Fibroblast of peridontal ligament (primary cell): ENCODE results near the gene PRKCA.

Experiments
- DNase-seq: peaks from one replicate; pipeline ENCODE4 v3.0.0-alpha.2; 2010; ENCODE audit errors: extremely low read depth

The PRKCA gene

GRCh38 chr17:66738301-66738700 is 435.9 kb downstream of the PRKCA start:
- no peak for DNase-seq

- DNase-seq: no peak
Measured at GRCh38 chr17:66739553-66739952, 437.1 kb downstream of the PRKCA start.

DNA sequence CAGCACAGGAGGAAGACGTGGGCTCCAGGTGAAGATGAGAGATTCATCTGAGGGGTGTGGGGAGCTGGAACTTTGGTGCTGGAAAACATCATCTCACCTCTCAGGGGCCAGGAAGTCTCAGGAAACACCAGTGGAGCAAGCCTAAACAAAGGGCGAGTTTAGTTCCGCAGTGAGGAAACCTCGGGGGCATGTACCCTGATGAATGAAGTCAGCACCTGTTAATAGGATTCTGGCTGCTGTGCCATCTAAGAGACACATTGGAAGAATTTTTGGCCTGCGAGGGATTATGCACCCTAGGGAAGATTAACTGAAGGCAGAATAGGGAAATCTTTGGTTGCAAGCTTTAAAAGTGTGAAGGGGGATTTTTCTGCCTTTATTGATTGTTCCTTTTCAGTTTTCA is 437.8 kb downstream of the PRKCA start:
- DNase-seq: no peak

DNA sequence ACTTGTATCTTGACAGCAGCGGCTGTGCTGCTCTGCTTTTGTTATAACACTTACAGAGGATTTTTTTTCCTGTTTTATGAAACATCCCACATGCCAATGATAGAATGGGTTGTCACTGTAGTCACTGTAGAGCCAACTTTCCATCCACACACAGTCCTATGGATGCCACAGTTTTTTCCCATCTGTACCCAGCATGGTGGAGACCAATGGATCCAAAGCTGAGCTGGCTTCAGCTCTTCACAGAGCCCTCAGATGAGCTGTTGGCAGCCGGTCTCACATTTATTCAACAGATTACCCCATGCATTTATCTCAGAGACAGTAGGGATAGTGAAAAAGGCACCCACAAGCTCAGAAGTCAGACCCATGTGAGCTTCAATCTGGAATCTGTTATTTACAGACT is 441.1 kb downstream of the PRKCA start:
- no peak for DNase-seq

DNA sequence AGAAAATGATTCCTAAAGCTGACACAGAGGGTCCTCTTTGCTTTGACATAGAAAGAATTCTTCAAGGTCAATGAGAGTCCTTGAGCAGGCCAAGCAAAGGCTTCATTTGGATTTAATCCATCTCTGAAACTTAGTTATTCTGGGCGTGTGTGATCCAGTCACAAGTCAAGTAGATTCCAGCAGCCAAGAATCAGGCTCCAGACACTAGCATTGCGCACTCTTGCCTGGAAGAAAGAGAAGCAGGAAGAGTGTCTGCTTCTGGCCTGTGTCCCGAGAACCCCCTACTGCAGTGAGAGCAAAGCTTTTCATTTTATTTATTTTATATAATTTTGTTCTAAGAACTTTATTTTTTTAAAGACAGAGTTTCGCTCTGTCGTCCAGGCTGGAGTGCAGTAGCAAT is 444.3 kb downstream of the PRKCA start:
- DNase-seq: peak; percentile 25

DNA sequence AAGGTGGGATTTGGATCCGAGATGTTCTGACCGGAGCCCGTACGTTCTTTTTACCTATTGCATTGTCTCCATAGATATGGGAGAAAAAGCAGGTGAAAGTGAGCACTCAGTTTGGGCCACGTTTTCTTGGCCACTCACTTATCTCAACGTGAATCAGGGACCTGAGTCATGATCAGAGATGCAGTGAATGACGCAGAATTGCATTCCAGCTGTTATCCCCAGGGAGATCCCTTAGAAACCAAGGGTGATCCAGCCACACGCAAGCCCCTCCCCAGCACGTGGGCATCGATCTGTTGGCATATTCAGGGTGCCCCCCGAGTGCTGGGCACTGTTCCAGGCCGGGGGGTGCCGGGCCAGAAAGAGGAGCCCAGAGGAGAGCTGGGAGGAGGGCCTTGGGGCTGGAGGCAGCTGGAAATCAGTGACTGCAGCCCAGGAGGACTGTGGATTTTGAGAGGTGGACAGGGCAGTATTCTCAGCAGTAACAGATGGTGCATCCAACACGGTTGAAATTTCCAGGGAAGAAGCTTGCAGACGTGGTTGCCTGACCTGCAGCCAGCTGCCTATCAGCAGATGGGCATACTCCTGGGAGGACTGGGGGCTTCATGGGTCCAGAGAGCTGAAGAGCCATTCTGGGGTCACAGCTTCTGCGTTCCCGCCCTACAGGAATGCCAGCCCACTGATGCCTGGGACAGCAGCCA is 445.3 kb downstream of the PRKCA start:
- DNase-seq: peak; percentile 89

DNA sequence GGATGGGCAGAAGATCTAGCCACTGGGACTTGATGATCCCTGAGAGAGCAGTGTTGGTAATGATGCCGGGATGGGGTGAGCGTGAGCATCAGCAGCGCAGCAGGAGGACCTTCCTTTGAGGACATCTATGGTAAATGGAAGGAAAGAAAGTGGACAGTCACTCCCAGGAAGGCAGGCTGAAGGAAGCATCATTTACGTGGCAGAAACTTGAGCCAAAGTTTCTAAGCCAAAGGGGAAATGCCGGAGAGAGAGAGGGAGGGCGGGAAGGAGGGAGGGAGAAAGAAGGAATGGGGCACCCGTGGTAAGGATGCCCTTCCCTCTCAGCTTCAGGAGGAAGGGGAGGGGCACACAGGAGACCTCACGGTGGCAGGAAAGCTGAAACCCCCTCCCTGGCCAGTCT is 446.2 kb downstream of the PRKCA start:
- DNase-seq: no peak

- no peak for DNase-seq
Measured at GRCh38 chr17:66749217-66749832, 446.9 kb downstream of the PRKCA start.

DNA sequence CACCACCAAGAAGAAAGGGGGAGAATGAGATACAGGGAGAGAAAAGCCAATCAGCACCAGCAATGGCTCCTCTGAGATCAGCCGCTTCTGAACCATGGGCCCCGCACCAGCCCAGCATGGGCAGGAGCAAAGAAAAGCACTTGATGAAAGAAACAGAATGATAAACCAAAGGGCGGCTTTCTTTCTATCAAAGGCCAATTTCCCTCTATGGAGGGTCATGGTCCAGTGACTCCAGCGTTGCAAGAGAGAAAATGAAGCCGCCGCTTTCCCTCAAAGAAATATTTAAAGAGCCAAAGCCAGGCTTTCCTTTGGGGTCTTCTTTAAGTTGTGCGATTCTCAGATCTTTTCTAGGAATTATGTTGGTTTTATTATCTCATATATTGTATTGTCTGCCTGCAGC is 447.7 kb downstream of the PRKCA start:
- no peak for DNase-seq

DNA sequence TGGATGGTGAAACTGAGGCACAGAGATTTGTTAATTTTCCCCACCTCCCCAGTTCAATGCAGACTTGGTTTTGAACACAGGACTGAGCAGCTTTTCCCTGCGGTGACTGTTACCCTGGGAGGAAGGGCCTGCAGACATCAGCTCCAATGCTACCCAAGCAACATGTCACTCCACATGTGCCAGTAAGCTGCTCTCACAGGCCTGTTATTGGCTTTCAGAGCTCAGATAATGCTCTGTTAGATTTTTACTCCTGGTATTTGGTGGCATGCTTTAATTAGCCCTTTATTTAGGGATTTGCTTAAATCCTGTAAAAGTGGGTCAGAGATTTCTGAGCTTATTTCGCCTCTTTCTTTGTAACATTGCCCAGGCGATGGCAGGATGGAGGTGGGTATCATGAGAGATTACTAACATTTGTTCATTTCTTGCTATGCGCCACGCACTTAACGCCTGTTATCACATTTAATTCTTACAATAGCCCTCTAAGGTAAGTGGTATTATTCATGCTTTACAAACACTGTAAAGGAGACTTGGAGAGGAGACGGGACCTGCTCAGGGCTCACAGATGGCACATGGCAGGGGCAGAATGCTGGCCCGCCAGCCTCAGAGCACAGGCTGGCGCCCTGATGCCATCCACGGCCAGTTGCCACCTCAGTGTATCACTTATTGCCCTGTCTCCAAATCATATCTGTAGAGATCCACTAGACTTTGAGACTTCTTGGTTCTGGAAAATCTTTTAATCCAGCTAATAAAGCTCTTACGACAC is 448.5 kb downstream of the PRKCA start:
- no peak for DNase-seq

DNA sequence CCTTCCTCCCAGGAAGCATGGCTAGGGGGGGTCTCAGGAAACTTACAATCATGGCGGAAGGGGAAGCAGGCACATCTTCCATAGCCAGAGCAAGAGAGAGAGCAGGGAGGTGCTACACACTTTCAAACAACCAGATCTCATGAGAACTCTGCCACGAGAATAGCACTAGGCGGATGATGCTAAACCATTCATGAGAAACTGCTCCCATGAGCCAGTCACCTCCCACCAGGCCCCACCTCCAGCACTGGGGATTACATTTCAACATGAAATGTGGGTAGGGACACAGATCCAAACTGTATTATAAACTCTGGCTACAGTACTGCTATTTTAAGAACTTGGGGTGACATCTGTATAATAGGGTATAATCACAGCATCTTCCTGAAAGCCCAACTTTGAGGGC is 449.4 kb downstream of the PRKCA start:
- peak; percentile 22 for DNase-seq

- no peak for DNase-seq
Measured at GRCh38 chr17:66752411-66752810, 450.0 kb downstream of the PRKCA start.

DNA sequence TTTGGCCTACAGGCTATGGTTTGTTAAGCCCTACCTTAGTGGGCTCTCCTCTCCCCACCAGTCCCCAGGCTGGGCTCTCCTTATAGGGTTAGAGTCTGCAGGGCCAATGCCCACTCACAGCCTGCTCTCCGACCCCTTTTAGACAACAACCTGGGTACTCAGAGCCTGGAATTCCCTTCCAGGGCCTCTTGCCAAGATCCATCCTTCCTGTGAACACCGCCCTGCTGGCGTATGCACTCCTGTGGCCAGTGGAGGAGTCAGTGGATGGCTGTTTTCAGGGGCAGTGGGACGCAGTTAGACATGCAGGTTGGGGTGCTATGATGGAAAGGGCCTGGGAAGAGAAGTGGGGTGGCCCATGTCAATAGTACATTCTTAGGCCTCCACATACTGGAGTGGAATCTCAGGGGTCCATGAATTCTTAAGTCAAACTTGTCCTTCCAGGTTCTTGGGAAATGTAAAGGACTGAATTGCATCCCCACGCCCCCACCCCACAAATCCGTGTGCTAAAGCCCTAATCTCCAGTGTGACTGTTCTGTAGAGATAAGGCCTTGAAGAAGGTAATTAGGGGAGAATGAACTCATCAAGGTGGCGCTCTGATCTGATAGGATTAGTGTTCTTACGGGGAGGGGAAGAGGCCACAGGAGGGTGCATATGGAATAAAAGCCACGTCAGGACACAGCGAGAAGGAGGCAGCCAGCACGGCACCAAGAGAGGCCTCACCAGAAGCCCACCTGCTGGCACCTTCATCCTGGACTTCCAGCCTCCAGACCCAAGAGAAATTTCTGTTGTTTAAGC is 450.9 kb downstream of the PRKCA start:
- DNase-seq: no peak

DNA sequence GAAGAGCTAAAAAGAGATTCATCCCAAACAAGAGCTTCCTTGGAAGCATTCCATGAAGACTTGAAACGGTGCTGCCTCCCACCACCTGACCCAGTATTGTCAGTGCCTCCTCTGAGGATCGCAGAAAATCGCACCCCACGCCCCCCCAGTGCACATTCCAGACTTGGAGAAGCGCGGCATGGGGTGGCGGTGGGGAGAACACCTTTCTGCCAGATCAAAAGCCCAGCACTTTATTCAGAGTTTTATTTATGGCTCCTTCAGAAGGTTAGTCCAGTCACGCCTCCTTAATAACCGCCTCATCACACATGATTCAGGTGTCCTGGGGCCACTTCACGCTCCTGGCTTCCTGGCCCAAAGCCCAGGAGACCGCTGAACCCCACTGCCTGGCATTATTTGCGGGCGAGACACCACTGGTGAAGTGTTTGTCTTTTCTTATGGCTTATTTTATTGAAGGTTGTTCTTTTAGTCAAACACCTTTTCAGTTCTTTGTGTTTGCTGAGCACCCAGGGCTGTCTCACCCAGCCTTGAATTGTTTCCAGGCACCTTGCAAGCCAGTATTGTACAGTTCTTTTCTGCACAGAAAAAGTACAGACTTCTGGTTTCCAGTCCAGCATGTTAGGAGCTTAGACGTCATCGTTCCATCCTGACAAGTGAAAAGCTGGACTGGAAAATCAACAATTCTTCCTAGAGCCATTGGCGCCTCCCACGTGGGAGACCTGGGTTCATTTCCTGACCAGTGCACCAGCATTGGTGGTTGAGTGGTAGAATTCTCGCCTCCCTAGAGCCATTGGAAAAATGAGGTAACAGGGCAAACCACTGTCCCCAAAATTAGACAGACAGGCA is 452.9 kb downstream of the PRKCA start:
- no peak for DNase-seq

GRCh38 chr17:66755944-66756290 is 453.5 kb downstream of the PRKCA start:
- no peak for DNase-seq

GRCh38 chr17:66760324-66760723 is 457.9 kb downstream of the PRKCA start:
- no peak for DNase-seq

- DNase-seq: no peak
Measured at GRCh38 chr17:66762276-66762675, 459.9 kb downstream of the PRKCA start.

DNA sequence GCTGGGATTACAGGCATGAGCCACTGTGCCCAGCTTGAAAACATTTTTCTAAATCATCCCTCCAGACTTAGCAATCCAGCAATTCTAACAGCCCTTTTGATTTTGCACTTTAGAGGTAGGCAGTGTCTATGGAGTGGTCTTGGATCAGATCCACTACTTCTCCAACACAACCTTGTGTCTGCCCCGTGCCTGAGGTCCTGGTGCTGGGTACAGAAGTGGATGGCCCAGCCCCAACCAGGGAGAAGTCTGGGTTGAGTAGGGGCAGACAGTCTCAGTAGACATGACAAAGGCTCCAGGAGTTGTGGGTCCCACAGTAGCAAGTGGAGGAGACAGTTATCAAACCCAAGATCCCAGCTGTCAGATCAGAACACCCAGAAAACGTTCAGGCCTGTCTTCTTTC is 460.6 kb downstream of the PRKCA start:
- no peak for DNase-seq

DNA sequence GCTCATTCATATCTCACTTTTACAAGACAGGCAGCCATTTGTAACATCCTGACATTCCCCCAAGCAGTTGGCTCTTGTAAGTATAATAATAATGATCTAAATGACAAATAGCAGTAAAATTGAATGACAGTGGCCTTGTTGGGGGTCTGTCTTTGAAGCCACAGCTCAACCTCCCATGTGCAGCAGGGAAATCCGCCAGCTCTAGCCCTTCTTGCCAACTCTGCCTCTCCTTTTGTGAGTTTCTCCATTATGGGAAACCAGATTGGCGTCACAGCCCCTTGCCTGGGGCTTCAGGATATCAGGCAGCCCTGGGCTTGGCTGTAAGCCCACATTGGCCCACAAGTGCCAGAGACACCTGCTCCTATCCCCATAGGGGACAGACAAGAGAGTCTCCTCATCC is 462.1 kb downstream of the PRKCA start:
- no peak for DNase-seq

GRCh38 chr17:66767154-66767933 is 464.9 kb downstream of the PRKCA start:
- DNase-seq: no peak

- DNase-seq: no peak
Measured at GRCh38 chr17:66769911-66770310, 467.5 kb downstream of the PRKCA start.
